SH-SY5Y (cell line): ENCODE data around the gene MMP24.

Experiments
- GATA2 ChIP-seq: IDR thresholded peaks from 2 replicates; pipeline ENCODE4 v1.6.1; 2011; ENCODE audit warnings: mild to moderate bottlenecking, low read depth, low read length
- GATA3 ChIP-seq: IDR thresholded peaks from 2 replicates; pipeline ENCODE4 v1.6.1; 2011; ENCODE audit warnings: low read depth, mild to moderate bottlenecking, low read length, moderate library complexity

- no peak for TF ChIP-seq GATA2
- TF ChIP-seq GATA3: no peak
Measured at GRCh38 chr20:35235881-35236280, 9.4 kb downstream of the MMP24 start.
